Neural cell (in vitro differentiated cells): ENCODE measurements around the gene ATMIN. TPM values are rescaled to one million over a fixed set of nuclear protein-coding genes. Genes with fewer than 3 reads are reported as not detected.

Experiments
- H2AFZ ChIP-seq: fragments of 200-600, 300-800 bp; sonication (generic), shearing (Covaris generic); 2 replicates; pipeline ENCODE4 v1.6.0; 2014; ENCODE audit warnings: low read depth, mild to moderate bottlenecking, antibody characterized with exemption, low read length, moderate library complexity
- H3F3A ChIP-seq: fragments of 200-600 bp; shearing (Covaris generic); 2 replicates; pipeline ENCODE4 v1.6.1; 2016; ENCODE audit warnings: mild to moderate bottlenecking, moderate library complexity, mixed read lengths, antibody characterized with exemption, low read length; ENCODE audit not compliant: insufficient read depth, poor library complexity, severe bottlenecking
- H3K27ac ChIP-seq: fragments of 200-600, 300-800 bp; sonication (generic), shearing (Covaris generic); 2 replicates; pipeline ENCODE4 v1.5.1; 2014; ENCODE audit warnings: mild to moderate bottlenecking, low read length, moderate library complexity
- H3K27me3 ChIP-seq: fragments of 300-800, 200-600 bp; sonication (generic), shearing (Covaris generic); 2 replicates; pipeline ENCODE4 v1.6.0; 2014; ENCODE audit warnings: mild to moderate bottlenecking, low read depth, low read length, moderate library complexity; ENCODE audit not compliant: insufficient read depth
- H3K36me3 ChIP-seq: fragments of 300-800, 200-600 bp; sonication (generic), shearing (Covaris generic); 2 replicates; pipeline ENCODE4 v1.5.1; 2014; ENCODE audit warnings: mild to moderate bottlenecking, antibody characterized with exemption, low read length, moderate library complexity; ENCODE audit not compliant: insufficient read depth
- H3K4me2 ChIP-seq: fragments of 300-800, 200-600 bp; sonication (generic), shearing (Covaris generic); 2 replicates; pipeline ENCODE4 v1.6.0; 2014; ENCODE audit warnings: mild to moderate bottlenecking, low read length
- H3K4me3 ChIP-seq: fragments of 300-800, 200-600 bp; sonication (generic), shearing (Covaris generic); 2 replicates; pipeline ENCODE4 v1.5.1; 2014; ENCODE audit warnings: mild to moderate bottlenecking, low read length, moderate library complexity
- H3K79me2 ChIP-seq: fragments of 200-600 bp; shearing (Covaris generic); replicated peaks from 2 replicates; pipeline ENCODE4 v1.6.0; 2014; ENCODE audit warnings: mild to moderate bottlenecking, low read length, moderate library complexity; ENCODE audit not compliant: insufficient read depth
- H3K9ac ChIP-seq: fragments of 300-800, 200-600 bp; sonication (generic), shearing (Covaris generic); 2 replicates; pipeline ENCODE4 v1.6.1; 2016; ENCODE audit warnings: mild to moderate bottlenecking, low read length, mixed read lengths
- H3K9me2 ChIP-seq: fragments of 200-600 bp; shearing (Covaris generic); 2 replicates; pipeline ENCODE4 v1.6.1; 2016; ENCODE audit warnings: mild to moderate bottlenecking, low read length, mixed read lengths; ENCODE audit not compliant: insufficient read depth
- H3K9me3 ChIP-seq: fragments of 200-600, 300-800 bp; sonication (generic), shearing (Covaris generic); 2 replicates; pipeline ENCODE4 v1.6.1; 2016; ENCODE audit warnings: mild to moderate bottlenecking, mixed run types, low read length, moderate library complexity, mixed read lengths
- H4K20me1 ChIP-seq: fragments of 200-600 bp; shearing (Covaris generic); 2 replicates; pipeline ENCODE4 v1.6.1; 2016; ENCODE audit warnings: mild to moderate bottlenecking, mixed run types; ENCODE audit not compliant: insufficient read depth
- CTCF ChIP-seq: fragments of 450-650 bp; IDR thresholded peaks from 2 replicates; pipeline ENCODE4 v1.5.1; 2014; ENCODE audit warnings: antibody characterized with exemption, mild to moderate bottlenecking, moderate library complexity; ENCODE audit not compliant: poor library complexity, severe bottlenecking
- EP300 ChIP-seq: fragments of 450-650 bp; conservative IDR thresholded peaks from 2 replicates; pipeline ENCODE4 v1.6.1; 2014; ENCODE audit warnings: antibody characterized with exemption, mild to moderate bottlenecking, moderate library complexity; ENCODE audit not compliant: poor library complexity, severe bottlenecking
- EZH2 ChIP-seq: fragments of 200-600, 300-800 bp; shearing (Covaris generic), sonication (generic); IDR thresholded peaks from 2 replicates; pipeline ENCODE4 v1.6.1; 2014; ENCODE audit warnings: antibody characterized with exemption, low read length, borderline replicate concordance, mild to moderate bottlenecking; ENCODE audit not compliant: insufficient read depth, poor library complexity, severe bottlenecking
- MXI1 ChIP-seq: fragments of 450-650 bp; conservative IDR thresholded peaks from 2 replicates; pipeline ENCODE4 v1.6.1; 2014; ENCODE audit warnings: antibody characterized with exemption, mild to moderate bottlenecking; ENCODE audit not compliant: poor library complexity, severe bottlenecking
- POLR2AphosphoS5 ChIP-seq: IDR thresholded peaks from 2 replicates; pipeline ENCODE4 v1.6.1; 2012
- RAD21 ChIP-seq: fragments of 450-650 bp; conservative IDR thresholded peaks from 2 replicates; pipeline ENCODE4 v1.6.1; 2014; ENCODE audit warnings: antibody characterized with exemption, mild to moderate bottlenecking, moderate library complexity
- REST ChIP-seq: IDR thresholded peaks from 2 replicates; pipeline ENCODE4 v1.6.1; 2012; ENCODE audit warnings: borderline replicate concordance
- SMC3 ChIP-seq: fragments of 450-650 bp; conservative IDR thresholded peaks from 2 replicates; pipeline ENCODE4 v1.6.1; 2014; ENCODE audit warnings: antibody characterized with exemption, mild to moderate bottlenecking, moderate library complexity; ENCODE audit not compliant: poor library complexity
- TAF1 ChIP-seq: IDR thresholded peaks from 2 replicates; pipeline ENCODE4 v1.6.1; 2012; ENCODE audit warnings: low read depth
- polyA plus RNA-seq: library from polyadenylated mRNA; depleted of rRNA; stranded (reverse); fragments of >200 nt; gene quantifications from 2 replicates; pipeline ENCODE4 v1.2.3, GENCODE V29; 2014

Gene ATMIN
- polyA plus RNA-seq, 1 donor from 2014 or later, result 62.3 TPM

GRCh38 chr16:81000873-81001272 is 34.8 kb upstream of the ATMIN start:
- H3K27me3 ChIP-seq, result no peaks in the 10 kb centered on the region
- TF ChIP-seq TAF1, result no peak
- no peak for TF ChIP-seq EZH2
- TF ChIP-seq SMC3, result no peak
- TF ChIP-seq MXI1, result no peak
- no peak for TF ChIP-seq POLR2AphosphoS5
- no peak for TF ChIP-seq REST
- TF ChIP-seq RAD21, result no peak
- TF ChIP-seq CTCF, result no peak
- TF ChIP-seq EP300, result no peak
- H3K4me3 ChIP-seq, result no peak overlapping the region
- no peak overlapping the region for H3K4me2 ChIP-seq
- H3K79me2 ChIP-seq, result peaks cover 58% of the 10 kb centered on the region
- no peaks in the 10 kb centered on the region for H3K36me3 ChIP-seq
- no peaks in the 10 kb centered on the region for H3F3A ChIP-seq
- no peaks in the 10 kb centered on the region for H3K9me3 ChIP-seq
- H4K20me1 ChIP-seq, result no peaks in the 10 kb centered on the region
- H3K9me2 ChIP-seq, result no peaks in the 10 kb centered on the region
- H2AFZ ChIP-seq, result no peak overlapping the region
- H3K9ac ChIP-seq, result no peak overlapping the region
- H3K27ac ChIP-seq, result no peak overlapping the region

- no peaks in the 10 kb centered on the region for H3K27me3 ChIP-seq
- H3K4me3 ChIP-seq, result no peak overlapping the region
- H3K9ac ChIP-seq, result no peak overlapping the region
- no peak overlapping the region for H2AFZ ChIP-seq
- H3F3A ChIP-seq, result no peaks in the 10 kb centered on the region
- TF ChIP-seq TAF1 (no peak), POLR2AphosphoS5 (no peak), EZH2 (no peak), RAD21 (no peak), EP300 (no peak), REST (no peak), SMC3 (no peak), MXI1 (no peak), CTCF (no peak)
- H3K9me3 ChIP-seq, result no peaks in the 10 kb centered on the region
- H3K36me3 ChIP-seq, result no peaks in the 10 kb centered on the region
- H4K20me1 ChIP-seq, result no peaks in the 10 kb centered on the region
- no peak overlapping the region for H3K4me2 ChIP-seq
- H3K79me2 ChIP-seq, result peaks cover 61% of the 10 kb centered on the region
- no peaks in the 10 kb centered on the region for H3K9me2 ChIP-seq
- H3K27ac ChIP-seq, result no peak overlapping the region
Measured at GRCh38 chr16:81001330-81001729, 34.3 kb upstream of the ATMIN start.
